K562 (cell line): ENCODE measurements around the gene MYMK. TPM values are rescaled to one million over a fixed set of nuclear protein-coding genes. Genes with fewer than 3 reads are reported as not detected.

Experiments
- ATAC-seq: fragments of 200-7000 bp; cut with Tn5 transposase; 3 replicates; pipeline ENCODE4 v1.9.1; 2020; ENCODE audit warnings: moderate library complexity
- BruUV-seq: library from RNA; stranded (reverse); fragments of 400-500 nt; replicated peaks from 2 replicates; lab custom pipeline; 2021; lab: Mats Ljungman, UMichigan
- CTCF ChIA-PET: fragments of 300-600 bp; formaldehyde crosslinking; extraction: SDS; loops from one replicate; lab custom pipeline; 2021; ENCODE audit warnings: low intra/inter-chr PET ratio; lab: Yijun Ruan, JAX
- POLR2A ChIA-PET: fragments of 300-600, 350-650 bp; sonication (Branson Sonifier 250); formaldehyde crosslinking; extraction: SDS; loops from one replicate; lab custom pipeline; 2021; ENCODE audit warnings: antibody characterized with exemption, inconsistent platforms; lab: Yijun Ruan, JAX
- DNase-seq, 4 experiments: peaks; one replicate each; pipeline versions ENCODE4 v3.0.0 to v3.0.0-alpha.2; 2011 to 2018; ENCODE audit warnings: low spot score in 3 of 4, mixed read lengths in 3 of 4; ENCODE audit errors: extremely low read depth in 1 of 4
- FAIRE-seq: peaks from 2 replicates; lab custom pipeline; 2011; peaks lifted over from hg19 to GRCh38; lab: Jason Lieb, UNC
- H2AFZ ChIP-seq: 2 replicates; pipeline ENCODE4 v1.6.0; 2011; ENCODE audit warnings: low read depth, low read length, control low read depth, inconsistent platforms
- H3K27ac ChIP-seq: fragments of 200-600 bp; 3 replicates; pipeline ENCODE4 v1.8.0; 2011; ENCODE audit warnings: low read depth, mild to moderate bottlenecking, control low read depth, inconsistent platforms, low read length, moderate library complexity, mixed read lengths; ENCODE audit errors: extremely low read depth
- H3K27me3 ChIP-seq, 2 experiments: fragments of 300-600 bp in 1 of 2; 2 replicates in 1 of 2; 3 replicates in 1 of 2; pipeline versions ENCODE4 v1.6.0 to v1.8.0; 2011; ENCODE audit warnings: inconsistent platforms in 2 of 2, low read length in 2 of 2, mild to moderate bottlenecking in 1 of 2, mixed read lengths in 1 of 2, moderate library complexity in 1 of 2; ENCODE audit not compliant: control insufficient read depth in 2 of 2, insufficient read depth in 2 of 2
- H3K36me3 ChIP-seq: fragments of 300-600 bp; 3 replicates; pipeline ENCODE4 v1.8.0; 2011; ENCODE audit warnings: mild to moderate bottlenecking, low read length, inconsistent platforms; ENCODE audit not compliant: control insufficient read depth, insufficient read depth
- H3K4me1 ChIP-seq, 2 experiments: fragments of 200-600 bp in 1 of 2; replicated peaks in 1 of 2; 2 replicates in 1 of 2; 3 replicates in 1 of 2; pipeline versions ENCODE4 v1.5.1 to v1.8.0; 2011; ENCODE audit warnings: inconsistent platforms in 2 of 2, low read length in 2 of 2, mild to moderate bottlenecking in 1 of 2, mixed read lengths in 1 of 2, moderate library complexity in 1 of 2; ENCODE audit not compliant: control insufficient read depth in 2 of 2, insufficient read depth in 2 of 2
- H3K4me2 ChIP-seq: 2 replicates; pipeline ENCODE4 v1.6.1; 2011; ENCODE audit warnings: low read length, control low read depth, inconsistent platforms, mixed read lengths; ENCODE audit not compliant: insufficient read depth
- H3K4me3 ChIP-seq: fragments of 200-600 bp; sonication (generic), shearing (Covaris generic); 2 replicates; pipeline ENCODE4 v1.5.1; 2016; ENCODE audit warnings: control low read depth, inconsistent platforms
- H3K79me2 ChIP-seq: fragments of 200-600 bp; 3 replicates; pipeline ENCODE4 v1.8.0; 2011; ENCODE audit warnings: low read length, inconsistent platforms; ENCODE audit not compliant: control insufficient read depth, insufficient read depth
- H3K9ac ChIP-seq, 2 experiments: 2 replicates each; pipeline versions ENCODE4 v1.6.0 to v1.6.1; 2011; ENCODE audit warnings: low read depth in 2 of 2, low read length in 2 of 2, control low read depth in 1 of 2, inconsistent platforms in 1 of 2, mild to moderate bottlenecking in 1 of 2, mixed read lengths in 1 of 2; ENCODE audit not compliant: insufficient read depth in 1 of 2
- H3K9me1 ChIP-seq: one replicate; pipeline ENCODE4 v1.6.0; 2011; ENCODE audit warnings: inconsistent platforms, mild to moderate bottlenecking, low read length, moderate library complexity; ENCODE audit not compliant: control insufficient read depth, insufficient read depth
- H3K9me3 ChIP-seq: replicated peaks from 2 replicates; pipeline ENCODE4 v1.5.1; 2011; ENCODE audit warnings: low read depth, low read length, inconsistent platforms; ENCODE audit not compliant: control insufficient read depth, insufficient read depth
- H4K20me1 ChIP-seq: replicated peaks from 2 replicates; pipeline ENCODE4 v1.6.1; 2011; ENCODE audit warnings: low read length, inconsistent platforms, mixed read lengths; ENCODE audit not compliant: control insufficient read depth, insufficient read depth
- DACH1 ChIP-seq: fragments of 450-650 bp; IDR thresholded peaks from 2 replicates; pipeline ENCODE4 v1.6.1; 2018; ENCODE audit not compliant: partially characterized antibody
- GABPB1 ChIP-seq: sonication (generic); formaldehyde crosslinking; IDR thresholded peaks from 2 replicates; pipeline ENCODE4 v1.8.0; 2022; ENCODE audit warnings: mild to moderate bottlenecking, missing genetic modification reagents
- HES1 ChIP-seq: fragments of 450-650 bp; IDR thresholded peaks from 2 replicates; pipeline ENCODE4 v1.6.1; 2016; ENCODE audit warnings: low read depth, mild to moderate bottlenecking, moderate library complexity
- MXI1 ChIP-seq: IDR thresholded peaks from 2 replicates; pipeline ENCODE4 v1.6.1; 2011; ENCODE audit warnings: low read depth, mild to moderate bottlenecking, improper control_type of control experiment, low read length
- PML ChIP-seq: IDR thresholded peaks from 2 replicates; pipeline ENCODE4 v1.6.1; 2012; ENCODE audit warnings: low read length, inconsistent platforms
- RBM17 ChIP-seq: fragments of 200-400 bp; formaldehyde crosslinking; IDR thresholded peaks from 2 replicates; pipeline ENCODE4 v1.6.1; 2017; ENCODE audit warnings: low read depth, mild to moderate bottlenecking, low read length, borderline replicate concordance
- RREB1 ChIP-seq: fragments of 250-450 bp; sonication (Bioruptor Pico); IDR thresholded peaks from 2 replicates; pipeline ENCODE4 v1.4.0; 2020
- SETDB1 ChIP-seq: IDR thresholded peaks from one replicate; pipeline ENCODE4 v1.6.1; 2012; ENCODE audit warnings: low read length, control low read depth, inconsistent platforms
- USF1 ChIP-seq: sonication (generic); formaldehyde crosslinking; IDR thresholded peaks from 2 replicates; pipeline ENCODE4 v1.9.0; 2022; ENCODE audit warnings: mild to moderate bottlenecking, missing genetic modification reagents
- WGBS: fragments of 100-300 bp; shearing (Covaris generic); methylation state at CpG from one replicate; pipeline ENCODE4 v1.1.6; 2016; ENCODE audit warnings: low coverage, mixed read lengths; ENCODE audit not compliant: insufficient coverage; ENCODE audit errors: missing lambda C conversion rate; 5-methylcytosine and 5-hydroxymethylcytosine counted together
- in situ Hi-C: fragments of 300-500 bp; cut with MboI; formaldehyde crosslinking; loops from 4 replicates; pipeline ENCODE4 v1.15.0; 2018; ENCODE audit warnings: inconsistent platforms, mixed read lengths
- intact Hi-C: fragments of 100-400 bp; cut with micrococcal nuclease; formaldehyde crosslinking; loops from 2 replicates; pipeline ENCODE4 v1.14.2; 2022
- polyA plus RNA-seq, 8 experiments: library from polyadenylated mRNA; depleted of rRNA in 4 of 8; stranded (reverse) in 5 of 8; unstranded in 3 of 8; fragments of >200 nt; fragmentation: Nextera tagmentation in 2 of 8; fragmentation: Illumina TruSeq in 1 of 8; extraction: Ambion mirVana in 2 of 8; extraction: Trizol in 1 of 8; gene quantifications; 2 replicates each; pipeline versions ENCODE4 v1.2.1 to v1.2.3, GENCODE V29; 2011 to 2014; ENCODE audit warnings: inconsistent platforms in 1 of 8, missing spikeins in 1 of 8
- total RNA-seq, 7 experiments: library from RNA; depleted of rRNA in 6 of 7; stranded (reverse); fragments of >200 nt in 6 of 7; fragmentation: Illumina TruSeq in 2 of 7; extraction: Trizol in 2 of 7; gene quantifications; 2 replicates each; pipeline versions ENCODE4 v1.2.1 to v1.2.3, GENCODE V29; 2011 to 2021; ENCODE audit warnings: low replicate concordance in 1 of 7

MYMK gene
- total and polyA plus RNA-seq, 9 of the 15 experiments (the other 6 are each of a cell fraction or from before 2014, with no cell fraction given), result not detected

GRCh38 chr9:133560944-133561343, 36.2 kb upstream of the MYMK start:
- no peaks in the 10 kb centered on the region for H4K20me1 ChIP-seq
- H3K79me2 ChIP-seq, result no peaks in the 10 kb centered on the region
- intact Hi-C loops, result no loop called here
- POLR2A ChIA-PET, result interaction anchor here (0.6 kb wide), 1 partner anchor 66 kb away, joined by 3 read pairs; no protein-coding TSS in a partner anchor
- H3K4me3 ChIP-seq, result no peak overlapping the region
- no peak overlapping the region for H2AFZ ChIP-seq
- no peak overlapping the region for H3K27ac ChIP-seq
- peaks cover 5% of the 10 kb centered on the region for H3K9me1 ChIP-seq
- H3K9me3 ChIP-seq, result no peaks in the 10 kb centered on the region
- H3K36me3 ChIP-seq, result no peaks in the 10 kb centered on the region
- FAIRE-seq, result no peak
- ATAC-seq, result no peak
- no peak for DNase-seq
- peaks cover 7 to 26% of the 10 kb centered on the region in 2 experiments; a peak in 4 of 5 replicates for H3K4me1 ChIP-seq
- H3K9ac ChIP-seq, result no peak overlapping the region
- H3K4me2 ChIP-seq, result no peak overlapping the region
- in situ Hi-C loops, result no loop called here
- BruUV-seq, result no TSS peak
- peaks cover 4 to 21% of the 10 kb centered on the region in 2 experiments; a peak in 3 of 5 replicates for H3K27me3 ChIP-seq
- TF ChIP-seq RBM17 (no peak), DACH1 (no peak), MXI1 (no peak), USF1 (CRISPR knock-in tag) (no peak)
- WGBS, result 36% methylated on average over 21 of the region's 22 CpGs
- CTCF ChIA-PET, result no interaction called here

GRCh38 chr9:133560311-133560710, 35.6 kb upstream of the MYMK start:
- Histone ChIP-seq H3K9me3 (no peaks in the 10 kb centered on the region), H3K4me1 (peaks cover 7 to 26% of the 10 kb centered on the region in 2 experiments; a peak in 4 of 5 replicates), H3K9me1 (peaks cover 5% of the 10 kb centered on the region), H3K4me2 (no peak overlapping the region), H3K36me3 (no peaks in the 10 kb centered on the region), H4K20me1 (no peaks in the 10 kb centered on the region), H2AFZ (no peak overlapping the region), H3K27ac (no peak overlapping the region), H3K9ac (no peak overlapping the region), H3K27me3 (peaks cover 1 to 21% of the 10 kb centered on the region in 2 experiments; a peak in 3 of 5 replicates), H3K4me3 (no peak overlapping the region), H3K79me2 (no peaks in the 10 kb centered on the region)
- ChIA-PET CTCF (no interaction called here), POLR2A (no interaction called here)
- no TSS peak for BruUV-seq
- ATAC-seq (no peak), FAIRE-seq (no peak), DNase-seq (no peak)
- in situ Hi-C loops (no loop called here), intact Hi-C loops (no loop called here)
- WGBS, result 26% methylated on average over 12 of the region's 15 CpGs
- TF ChIP-seq RREB1, result no peak
- TF ChIP-seq SETDB1, result no peak
- TF ChIP-seq HES1, result no peak
- no peak for TF ChIP-seq PML
- TF ChIP-seq GABPB1, result no peak
